Measurements from ENCODE around the gene HYAL1.

DNA sequence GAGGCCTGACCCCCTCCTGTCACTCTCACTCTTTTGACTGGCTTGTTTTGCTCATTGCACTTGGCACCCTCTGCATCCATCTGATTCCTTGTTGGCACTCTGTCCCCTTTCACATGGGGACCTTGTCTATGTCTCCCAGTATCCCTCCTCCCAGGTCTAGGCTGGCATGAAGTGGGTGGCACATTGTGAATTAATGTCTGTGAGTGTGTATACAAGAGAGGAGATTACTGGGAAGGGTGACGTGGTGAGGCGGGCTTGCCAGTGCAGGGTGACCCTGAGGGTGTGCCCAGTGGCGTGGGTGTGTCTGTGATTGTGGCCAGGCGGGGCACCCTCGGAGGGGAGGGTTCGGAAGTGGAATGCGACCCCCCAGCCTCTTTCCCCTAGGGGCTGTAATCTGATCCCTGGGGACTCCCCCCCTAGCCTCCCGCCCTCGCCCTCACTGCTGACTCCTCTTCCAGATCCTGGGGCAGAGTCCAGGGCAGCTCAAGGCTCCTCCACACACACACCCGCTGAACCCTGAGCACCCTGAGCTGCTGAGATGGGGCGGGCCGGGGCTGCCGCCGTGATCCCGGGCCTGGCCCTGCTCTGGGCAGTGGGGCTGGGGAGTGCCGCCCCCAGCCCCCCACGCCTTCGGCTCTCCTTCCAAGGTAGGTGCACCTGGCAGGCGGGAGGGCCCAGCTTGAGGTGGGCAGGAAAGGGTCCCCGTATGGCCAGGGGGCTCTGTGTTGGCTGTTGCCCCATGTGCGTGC is 34.5 kb downstream of the HYAL1 start, which contains the start of gene SEMA3B:
- TF ChIP-seq, protein P1, sequence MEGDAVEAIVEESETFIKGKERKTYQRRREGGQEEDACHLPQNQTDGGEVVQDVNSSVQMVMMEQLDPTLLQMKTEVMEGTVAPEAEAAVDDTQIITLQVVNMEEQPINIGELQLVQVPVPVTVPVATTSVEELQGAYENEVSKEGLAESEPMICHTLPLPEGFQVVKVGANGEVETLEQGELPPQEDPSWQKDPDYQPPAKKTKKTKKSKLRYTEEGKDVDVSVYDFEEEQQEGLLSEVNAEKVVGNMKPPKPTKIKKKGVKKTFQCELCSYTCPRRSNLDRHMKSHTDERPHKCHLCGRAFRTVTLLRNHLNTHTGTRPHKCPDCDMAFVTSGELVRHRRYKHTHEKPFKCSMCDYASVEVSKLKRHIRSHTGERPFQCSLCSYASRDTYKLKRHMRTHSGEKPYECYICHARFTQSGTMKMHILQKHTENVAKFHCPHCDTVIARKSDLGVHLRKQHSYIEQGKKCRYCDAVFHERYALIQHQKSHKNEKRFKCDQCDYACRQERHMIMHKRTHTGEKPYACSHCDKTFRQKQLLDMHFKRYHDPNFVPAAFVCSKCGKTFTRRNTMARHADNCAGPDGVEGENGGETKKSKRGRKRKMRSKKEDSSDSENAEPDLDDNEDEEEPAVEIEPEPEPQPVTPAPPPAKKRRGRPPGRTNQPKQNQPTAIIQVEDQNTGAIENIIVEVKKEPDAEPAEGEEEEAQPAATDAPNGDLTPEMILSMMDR (IDR thresholded peaks at IDR 0.05) = no peak
- no peak for TF ChIP-seq EZH2phosphoT487 (IDR thresholded peaks at IDR 0.05)
